Stimulated activated naive B cell treated with anti-CD40 and anti-IgM and Interleukin-4, amounts not matched to agents 10 μg/mL and 1 μg/mL and 100 μg/mL, for 72 hours (primary cell): ENCODE results near the gene TRIM62.
"Not testable (repeated sequence)": the region's sequence is repeated elsewhere in the genome, so short reads cannot be mapped to it uniquely, and the experiment has no call there.

Source experiments
- ATAC-seq, 2 donors: fragments of 150-1000 bp; cut with Tn5 transposase; replicated peaks; 2 replicates each; pipeline ENCODE4 v1.10.0; 2021; ENCODE audit warnings: moderate library complexity in 1 of 2
- DNase-seq: peaks from one replicate; pipeline ENCODE4 v3.0.0; 2021
- H3K27ac Mint-ChIP-seq: one replicate; pipeline ENCODE4 v1.8.0; 2022; ENCODE audit warnings: mild to moderate bottlenecking, mixed read lengths
- H3K27me3 Mint-ChIP-seq, 2 donors: one replicate each; pipeline ENCODE4 v1.8.0; 2022; ENCODE audit warnings: mixed read lengths in 2 of 2
- H3K36me3 Mint-ChIP-seq, 2 donors: one replicate each; pipeline ENCODE4 v1.8.0; 2022; ENCODE audit warnings: mixed read lengths in 2 of 2, mild to moderate bottlenecking in 1 of 2
- H3K4me1 Mint-ChIP-seq, 2 donors: one replicate each; pipeline ENCODE4 v1.8.0; 2022; ENCODE audit warnings: mixed read lengths in 2 of 2, mild to moderate bottlenecking in 1 of 2
- H3K4me3 Mint-ChIP-seq, 2 donors: one replicate each; pipeline ENCODE4 v1.8.0; 2022; ENCODE audit warnings: mild to moderate bottlenecking in 2 of 2, mixed read lengths in 2 of 2, moderate library complexity in 1 of 2
- H3K9me3 Mint-ChIP-seq, 2 donors: one replicate each; pipeline ENCODE4 v1.8.0; 2022; ENCODE audit warnings: mixed read lengths in 2 of 2, mild to moderate bottlenecking in 1 of 2

The TRIM62 gene

GRCh38 chr1:33124647-33125046 is 57.2 kb downstream of the TRIM62 start:
- H3K4me3 Mint-ChIP-seq, ATAC-seq, DNase-seq, H3K27ac Mint-ChIP-seq, H3K9me3 Mint-ChIP-seq: not testable (repeated sequence)
- peaks cover 15 to 24% of the 10 kb centered on the region in 2 donors for H3K4me1 Mint-ChIP-seq
- H3K36me3 Mint-ChIP-seq = peaks cover 18 to 27% of the 10 kb centered on the region in 2 donors
- peaks cover 6 to 11% of the 10 kb centered on the region in 2 donors for H3K27me3 Mint-ChIP-seq

GRCh38 chr1:33123266-33123665 is 58.6 kb downstream of the TRIM62 start:
- Mint-ChIP-seq H3K27ac (no peak overlapping the region), H3K4me1 (peaks cover 10 to 16% of the 10 kb centered on the region in 2 donors), H3K9me3 (peaks cover 6% of the 10 kb centered on the region in 2 donors), H3K27me3 (peaks cover 18 to 21% of the 10 kb centered on the region in 2 donors), H3K36me3 (peaks cover 15 to 27% of the 10 kb centered on the region in 2 donors), H3K4me3 (no peak overlapping the region)
- ATAC-seq = no peak
- no peak for DNase-seq

- peaks cover 6% of the 10 kb centered on the region in 2 donors for H3K9me3 Mint-ChIP-seq
- H3K27ac Mint-ChIP-seq = no peak overlapping the region
- H3K27me3 Mint-ChIP-seq = peaks cover 21 to 24% of the 10 kb centered on the region in 2 donors
- no peak overlapping the region for H3K4me3 Mint-ChIP-seq
- peaks cover 10 to 12% of the 10 kb centered on the region in 2 donors for H3K4me1 Mint-ChIP-seq
- DNase-seq (no peak), ATAC-seq (no peak)
- peaks cover 18 to 27% of the 10 kb centered on the region in 2 donors for H3K36me3 Mint-ChIP-seq
Measured at GRCh38 chr1:33122483-33123178, 59.2 kb downstream of the TRIM62 start.

- ATAC-seq (no peak), DNase-seq (no peak)
- peaks cover 10 to 12% of the 10 kb centered on the region in 2 donors for H3K4me1 Mint-ChIP-seq
- H3K27ac Mint-ChIP-seq = no peak overlapping the region
- H3K27me3 Mint-ChIP-seq = peaks cover 24 to 26% of the 10 kb centered on the region in 2 donors
- H3K4me3 Mint-ChIP-seq = no peak overlapping the region
- H3K9me3 Mint-ChIP-seq = peaks cover 6% of the 10 kb centered on the region in 2 donors
- peaks cover 18 to 23% of the 10 kb centered on the region in 2 donors for H3K36me3 Mint-ChIP-seq
Measured at GRCh38 chr1:33121728-33122127, 60.1 kb downstream of the TRIM62 start.

GRCh38 chr1:33120436-33121231 is 61.2 kb downstream of the TRIM62 start:
- DNase-seq = no peak
- Mint-ChIP-seq H3K27ac (no peak overlapping the region), H3K4me3 (no peak overlapping the region), H3K9me3 (peaks cover 4% of the 10 kb centered on the region in 2 donors), H3K36me3 (peaks cover 13 to 16% of the 10 kb centered on the region in 2 donors), H3K4me1 (peaks cover 4% of the 10 kb centered on the region in 2 donors), H3K27me3 (peaks cover 30% of the 10 kb centered on the region in 2 donors)
- ATAC-seq = no peak

- Mint-ChIP-seq H3K9me3 (no peaks in the 10 kb centered on the region), H3K4me1 (no peaks in the 10 kb centered on the region), H3K27ac (no peak overlapping the region), H3K27me3 (peaks cover 30% of the 10 kb centered on the region in 2 donors), H3K4me3 (no peak overlapping the region), H3K36me3 (peaks cover 4 to 6% of the 10 kb centered on the region in 2 donors)
- ATAC-seq = no peak
- no peak for DNase-seq
Measured at GRCh38 chr1:33119532-33120217, 62.2 kb downstream of the TRIM62 start.

- ATAC-seq (no peak), DNase-seq (no peak)
- Mint-ChIP-seq H3K9me3 (no peaks in the 10 kb centered on the region), H3K4me3 (no peak overlapping the region), H3K27ac (no peak overlapping the region), H3K4me1 (no peaks in the 10 kb centered on the region), H3K36me3 (peaks cover 3 to 4% of the 10 kb centered on the region in 2 donors), H3K27me3 (peaks cover 30% of the 10 kb centered on the region in 2 donors)
Measured at GRCh38 chr1:33119050-33119449, 62.8 kb downstream of the TRIM62 start.

GRCh38 chr1:33118274-33118673 is 63.6 kb downstream of the TRIM62 start:
- Mint-ChIP-seq H3K4me3 (no peak overlapping the region), H3K36me3 (peaks cover 3 to 4% of the 10 kb centered on the region in 2 donors), H3K4me1 (no peaks in the 10 kb centered on the region), H3K27ac (no peak overlapping the region), H3K27me3 (peaks cover 30% of the 10 kb centered on the region in 2 donors), H3K9me3 (no peaks in the 10 kb centered on the region)
- DNase-seq (no peak), ATAC-seq (no peak)

GRCh38 chr1:33117440-33118085 is 64.3 kb downstream of the TRIM62 start:
- Mint-ChIP-seq H3K27me3 (peaks cover 24 to 30% of the 10 kb centered on the region in 2 donors), H3K4me1 (no peaks in the 10 kb centered on the region), H3K27ac (peak overlapping the region; percentile 6), H3K36me3 (peaks cover 0 to 3% of the 10 kb centered on the region in 2 donors), H3K4me3 (no peak overlapping the region), H3K9me3 (no peaks in the 10 kb centered on the region)
- ATAC-seq (no peak), DNase-seq (no peak)

GRCh38 chr1:33111965-33112364 is 69.9 kb downstream of the TRIM62 start:
- Mint-ChIP-seq H3K36me3 (peaks cover 2 to 6% of the 10 kb centered on the region in 2 donors), H3K9me3 (peaks cover 4 to 11% of the 10 kb centered on the region in 2 donors), H3K4me1 (no peaks in the 10 kb centered on the region), H3K4me3 (no peak overlapping the region), H3K27ac (no peak overlapping the region), H3K27me3 (peaks cover 6 to 10% of the 10 kb centered on the region in 2 donors)
- peak in 1 of 2 donors; percentile 52 for ATAC-seq
- DNase-seq = no peak

GRCh38 chr1:33110477-33110876 is 71.4 kb downstream of the TRIM62 start:
- peaks cover 2 to 6% of the 10 kb centered on the region in 2 donors for H3K36me3 Mint-ChIP-seq
- no peaks in the 10 kb centered on the region for H3K4me1 Mint-ChIP-seq
- no peak overlapping the region for H3K27ac Mint-ChIP-seq
- peaks cover 5 to 8% of the 10 kb centered on the region in 2 donors for H3K27me3 Mint-ChIP-seq
- H3K4me3 Mint-ChIP-seq = no peak overlapping the region
- DNase-seq (no peak), ATAC-seq (no peak)
- H3K9me3 Mint-ChIP-seq = peaks cover 4 to 11% of the 10 kb centered on the region in 2 donors

GRCh38 chr1:33100119-33100415 is 81.8 kb downstream of the TRIM62 start:
- DNase-seq, H3K4me3 Mint-ChIP-seq, H3K27ac Mint-ChIP-seq, H3K27me3 Mint-ChIP-seq, ATAC-seq, H3K36me3 Mint-ChIP-seq, H3K9me3 Mint-ChIP-seq: not testable (repeated sequence)
- peaks cover 9 to 16% of the 10 kb centered on the region in 2 donors for H3K4me1 Mint-ChIP-seq

GRCh38 chr1:33099290-33100118 is 82.3 kb downstream of the TRIM62 start:
- ATAC-seq (peak; percentile 96 to 97), DNase-seq (peak; percentile 48)
- Mint-ChIP-seq H3K36me3 (no peaks in the 10 kb centered on the region), H3K9me3 (peaks cover 0 to 3% of the 10 kb centered on the region in 2 donors), H3K27ac (peak overlapping the region; percentile 48), H3K4me3 (peak overlapping the region; percentile 3 to 43), H3K27me3 (peaks cover 4 to 13% of the 10 kb centered on the region in 2 donors), H3K4me1 (peaks cover 9 to 16% of the 10 kb centered on the region in 2 donors)
